CD4-positive, CD25-positive, alpha-beta regulatory T cell (primary cell): ENCODE data around the gene PCED1B. TPM values are rescaled to one million over a fixed set of nuclear protein-coding genes. Genes with fewer than 3 reads are reported as not detected.

Experiments used
- ATAC-seq, 2 donors: fragments of 150-1000 bp; cut with Tn5 transposase; one replicate each; pipeline ENCODE4 v1.10.0; 2021; ENCODE audit warnings: low read depth in 2 of 2, moderate number of reproducible peaks in 2 of 2, moderate library complexity in 1 of 2
- DNase-seq, 3 donors: peaks; one replicate each; pipeline versions ENCODE4 v3.0.0 to v3.0.0-alpha.2; 2012 to 2022; ENCODE audit warnings: mixed read lengths in 1 of 3
- H3K27ac ChIP-seq: one replicate; pipeline ENCODE4 v1.7.0; 2013; ENCODE audit warnings: mild to moderate bottlenecking, low read length; ENCODE audit not compliant: insufficient read depth, poor library complexity, severe bottlenecking
- H3K27me3 ChIP-seq: one replicate; pipeline ENCODE4 v1.7.0; 2013; ENCODE audit warnings: low read length; ENCODE audit not compliant: control insufficient read depth, insufficient read depth
- H3K36me3 ChIP-seq: one replicate; pipeline ENCODE4 v1.7.0; 2013; ENCODE audit warnings: mild to moderate bottlenecking, low read length, moderate library complexity; ENCODE audit not compliant: control insufficient read depth, insufficient read depth
- H3K4me1 ChIP-seq: 2 replicates; pipeline ENCODE4 v1.7.0; 2013; ENCODE audit warnings: mild to moderate bottlenecking, low read length; ENCODE audit not compliant: insufficient read depth, control insufficient read depth, poor library complexity, severe bottlenecking
- H3K4me3 ChIP-seq: one replicate; pipeline ENCODE4 v1.7.0; 2013; ENCODE audit warnings: low read depth, mild to moderate bottlenecking, low read length, moderate library complexity
- H3K9me3 ChIP-seq, 2 experiments: 1 replicate in 1 of 2; 2 replicates in 1 of 2; pipeline ENCODE4 v1.7.0; 2013; ENCODE audit warnings: low read length in 2 of 2, mild to moderate bottlenecking in 1 of 2, moderate library complexity in 1 of 2; ENCODE audit not compliant: control insufficient read depth in 2 of 2
- H3K27ac Mint-ChIP-seq, 3 donors: one replicate each; pipeline ENCODE4 v1.8.0; 2020 to 2022; ENCODE audit warnings: mild to moderate bottlenecking in 3 of 3, mixed read lengths in 3 of 3, moderate library complexity in 2 of 3
- H3K27me3 Mint-ChIP-seq: one replicate; pipeline ENCODE4 v1.8.0; 2022; ENCODE audit warnings: mild to moderate bottlenecking, mixed read lengths
- H3K36me3 Mint-ChIP-seq: one replicate; pipeline ENCODE4 v1.8.0; 2020; ENCODE audit warnings: mixed read lengths
- H3K4me1 Mint-ChIP-seq, 4 donors: one replicate each; pipeline ENCODE4 v1.8.0; 2020 to 2022; ENCODE audit warnings: mixed read lengths in 4 of 4, mild to moderate bottlenecking in 1 of 4
- H3K4me3 Mint-ChIP-seq, 4 donors: one replicate each; pipeline ENCODE4 v1.8.0; 2020 to 2022; ENCODE audit warnings: mild to moderate bottlenecking in 4 of 4, mixed read lengths in 4 of 4, moderate library complexity in 3 of 4
- H3K9me3 Mint-ChIP-seq, 7 donors: one replicate each; pipeline ENCODE4 v1.8.0; 2020 to 2022; ENCODE audit warnings: mixed read lengths in 7 of 7, mild to moderate bottlenecking in 3 of 7, moderate library complexity in 2 of 7
- polyA plus RNA-seq, 4 donors: library from polyadenylated mRNA; unstranded; fragments of 300-500 nt; fragmentation: Illumina TruSeq; gene quantifications; one replicate each; pipeline ENCODE4 v1.2.3, GENCODE V29; 2021
- total RNA-seq: library from RNA; stranded (reverse); gene quantifications from one replicate; pipeline ENCODE4 v1.2.3, GENCODE V29; 2022

The PCED1B gene
- total and polyA plus RNA-seq, 5 donors from 2014 or later = 56.7 to 74.5 (median 64.9) TPM

- Mint-ChIP-seq H3K27ac (peak overlapping the region in 2 of 3 donors; percentile 9 to 55), H3K27me3 (no peaks in the 10 kb centered on the region), H3K4me1 (peaks cover 0 to 7% (median 2%) of the 10 kb centered on the region in 4 donors), H3K4me3 (no peak overlapping the region), H3K36me3 (no peaks in the 10 kb centered on the region), H3K9me3 (no peaks in the 10 kb centered on the region)
- Histone ChIP-seq H3K4me1 (no peaks in the 10 kb centered on the region), H3K27ac (no peak overlapping the region), H3K27me3 (no peaks in the 10 kb centered on the region), H3K9me3 (no peaks in the 10 kb centered on the region), H3K4me3 (no peak overlapping the region), H3K36me3 (no peaks in the 10 kb centered on the region)
- DNase-seq (no peak), ATAC-seq (no peak)
Observed at GRCh38 chr12:47068539-47068938, 10.9 kb upstream of the PCED1B start.

- no peak overlapping the region for H3K4me3 Mint-ChIP-seq
- H3K36me3 Mint-ChIP-seq = no peaks in the 10 kb centered on the region
- H3K27ac Mint-ChIP-seq = peak overlapping the region in 1 of 3 donors; percentile 27
- Histone ChIP-seq H3K36me3 (no peaks in the 10 kb centered on the region), H3K27me3 (no peaks in the 10 kb centered on the region), H3K27ac (no peak overlapping the region), H3K9me3 (no peaks in the 10 kb centered on the region), H3K4me1 (no peaks in the 10 kb centered on the region), H3K4me3 (no peak overlapping the region)
- ATAC-seq (no peak), DNase-seq (no peak)
- no peaks in the 10 kb centered on the region for H3K27me3 Mint-ChIP-seq
- H3K9me3 Mint-ChIP-seq = no peaks in the 10 kb centered on the region
- H3K4me1 Mint-ChIP-seq = peaks cover 0 to 9% (median 1%) of the 10 kb centered on the region in 4 donors
Observed at GRCh38 chr12:47070310-47070709, 9.1 kb upstream of the PCED1B start.

- Histone ChIP-seq H3K36me3 (no peaks in the 10 kb centered on the region), H3K27ac (no peak overlapping the region), H3K4me1 (no peaks in the 10 kb centered on the region), H3K4me3 (no peak overlapping the region), H3K27me3 (no peaks in the 10 kb centered on the region), H3K9me3 (no peaks in the 10 kb centered on the region)
- ATAC-seq (no peak), DNase-seq (peak in 2 of 3 donors; percentile 29 to 40)
- no peak overlapping the region for H3K4me3 Mint-ChIP-seq
- H3K27ac Mint-ChIP-seq = no peak overlapping the region
- no peaks in the 10 kb centered on the region for H3K9me3 Mint-ChIP-seq
- H3K36me3 Mint-ChIP-seq = no peaks in the 10 kb centered on the region
- H3K27me3 Mint-ChIP-seq = no peaks in the 10 kb centered on the region
- peaks cover 0 to 9% (median 7%) of the 10 kb centered on the region in 4 donors for H3K4me1 Mint-ChIP-seq
Observed at GRCh38 chr12:47071241-47071852, 8.1 kb upstream of the PCED1B start.

- DNase-seq (no peak), ATAC-seq (no peak)
- no peaks in the 10 kb centered on the region for H3K36me3 Mint-ChIP-seq
- H3K9me3 Mint-ChIP-seq = no peaks in the 10 kb centered on the region
- H3K4me3 Mint-ChIP-seq = no peak overlapping the region
- peaks cover 12 to 28% (median 24%) of the 10 kb centered on the region in 4 donors for H3K4me1 Mint-ChIP-seq
- H3K27me3 Mint-ChIP-seq = no peaks in the 10 kb centered on the region
- Histone ChIP-seq H3K36me3 (no peaks in the 10 kb centered on the region), H3K9me3 (no peaks in the 10 kb centered on the region), H3K4me1 (peaks cover 21% of the 10 kb centered on the region), H3K27me3 (no peaks in the 10 kb centered on the region), H3K4me3 (no peak overlapping the region), H3K27ac (no peak overlapping the region)
- H3K27ac Mint-ChIP-seq = no peak overlapping the region
Observed at GRCh38 chr12:47073951-47074350, 5.5 kb upstream of the PCED1B start.

- Mint-ChIP-seq H3K4me3 (no peak overlapping the region), H3K9me3 (no peaks in the 10 kb centered on the region), H3K27ac (no peak overlapping the region), H3K27me3 (no peaks in the 10 kb centered on the region), H3K4me1 (peaks cover 15 to 32% (median 28%) of the 10 kb centered on the region in 4 donors), H3K36me3 (no peaks in the 10 kb centered on the region)
- no peak overlapping the region for H3K27ac ChIP-seq
- no peaks in the 10 kb centered on the region for H3K36me3 ChIP-seq
- H3K9me3 ChIP-seq = no peaks in the 10 kb centered on the region
- no peaks in the 10 kb centered on the region for H3K27me3 ChIP-seq
- peaks cover 23% of the 10 kb centered on the region for H3K4me1 ChIP-seq
- no peak overlapping the region for H3K4me3 ChIP-seq
- DNase-seq (no peak), ATAC-seq (no peak)
Observed at GRCh38 chr12:47074757-47075156, 4.7 kb upstream of the PCED1B start.

GRCh38 chr12:47075192-47076084 lies 4.0 kb upstream of the PCED1B start:
- H3K27ac ChIP-seq = no peak overlapping the region
- H3K4me3 Mint-ChIP-seq = peak overlapping the region in 1 of 4 donors; percentile 49
- ATAC-seq = no peak
- no peak overlapping the region for H3K4me3 ChIP-seq
- no peaks in the 10 kb centered on the region for H3K36me3 Mint-ChIP-seq
- DNase-seq = no peak
- no peak overlapping the region for H3K27ac Mint-ChIP-seq
- peaks cover 23% of the 10 kb centered on the region for H3K4me1 ChIP-seq
- H3K9me3 Mint-ChIP-seq = no peaks in the 10 kb centered on the region
- H3K36me3 ChIP-seq = no peaks in the 10 kb centered on the region
- H3K27me3 Mint-ChIP-seq = no peaks in the 10 kb centered on the region
- H3K27me3 ChIP-seq = no peaks in the 10 kb centered on the region
- H3K4me1 Mint-ChIP-seq = peaks cover 15 to 35% (median 29%) of the 10 kb centered on the region in 4 donors
- H3K9me3 ChIP-seq = no peaks in the 10 kb centered on the region

- peaks cover 24 to 54% (median 42%) of the 10 kb centered on the region in 4 donors for H3K4me1 Mint-ChIP-seq
- no peaks in the 10 kb centered on the region for H3K27me3 Mint-ChIP-seq
- H3K36me3 ChIP-seq = no peaks in the 10 kb centered on the region
- ATAC-seq (no peak), DNase-seq (no peak)
- no peaks in the 10 kb centered on the region for H3K36me3 Mint-ChIP-seq
- peak overlapping the region in 2 of 3 donors; percentile 51 to 97 for H3K27ac Mint-ChIP-seq
- peaks cover 0 to 3% (median 0%) of the 10 kb centered on the region in 7 donors for H3K9me3 Mint-ChIP-seq
- no peaks in the 10 kb centered on the region for H3K27me3 ChIP-seq
- H3K4me3 Mint-ChIP-seq = peak overlapping the region; percentile 90 to 96 (median 94)
- no peaks in the 10 kb centered on the region for H3K9me3 ChIP-seq
- H3K4me3 ChIP-seq = peak overlapping the region; percentile 93
- no peak overlapping the region for H3K27ac ChIP-seq
- peaks cover 39% of the 10 kb centered on the region for H3K4me1 ChIP-seq
Observed at GRCh38 chr12:47077206-47078085, 2.0 kb upstream of the PCED1B start.
